ENCODE results near the gene F2.
A peak's percentile ranks its signal among the peaks of the same experiment; 100 is the strongest.
"Not testable (repeated sequence)": the region's sequence is repeated elsewhere in the genome, so short reads cannot be mapped to it uniquely, and the experiment has no call there.

Gene F2

GRCh38 chr11:46701078-46701654, 17.8 kb upstream of the F2 start:
- no peak for DNase-seq (ENCODE audit: low read depth in 2 of 2)
- no peak for TF ChIP-seq CTCF (IDR thresholded peaks at IDR 0.05; ENCODE audit: low read depth, low read length)
- H3K4me3 ChIP-seq (replicated peaks in 1 of 2; ENCODE audit: low read depth in 2 of 2, low read length in 2 of 2): peak overlapping the region; percentile 69 to 99

GRCh38 chr11:46705070-46705688, 13.8 kb upstream of the F2 start:
- no peak overlapping the region for H3K4me3 ChIP-seq (replicated peaks in 1 of 2; ENCODE audit: low read depth in 2 of 2, low read length in 2 of 2)
- no peak for TF ChIP-seq CTCF (IDR thresholded peaks at IDR 0.05; ENCODE audit: low read depth, low read length)
- no peak for DNase-seq (ENCODE audit: low read depth in 2 of 2)

- no peak for TF ChIP-seq CTCF (IDR thresholded peaks at IDR 0.05; ENCODE audit: low read depth, low read length)
- H3K4me3 ChIP-seq (replicated peaks in 1 of 2; ENCODE audit: low read depth in 2 of 2, low read length in 2 of 2): no peak overlapping the region
- DNase-seq (ENCODE audit: low read depth in 2 of 2): no peak
Measured at GRCh38 chr11:46706886-46707285, 12.1 kb upstream of the F2 start.

GRCh38 chr11:46709351-46709750, 9.7 kb upstream of the F2 start:
- not testable (repeated sequence) for H3K4me3 ChIP-seq (replicated peaks in 1 of 2; ENCODE audit: low read depth in 2 of 2, low read length in 2 of 2); DNase-seq (ENCODE audit: low read depth in 2 of 2)

- DNase-seq (ENCODE audit: low read depth in 2 of 2): peak; percentile 95 to 97
- no peak for TF ChIP-seq CTCF (IDR thresholded peaks at IDR 0.05; ENCODE audit: low read depth, low read length)
- H3K4me3 ChIP-seq (replicated peaks in 1 of 2; ENCODE audit: low read depth in 2 of 2, low read length in 2 of 2): no peak overlapping the region
Measured at GRCh38 chr11:46710821-46711269, 8.2 kb upstream of the F2 start.

GRCh38 chr11:46711303-46711702, 7.7 kb upstream of the F2 start:
- no peak for TF ChIP-seq CTCF (IDR thresholded peaks at IDR 0.05; ENCODE audit: low read depth, low read length)
- peak; percentile 29 to 57 for DNase-seq (ENCODE audit: low read depth in 2 of 2)

GRCh38 chr11:46712874-46713576, 6.0 kb upstream of the F2 start:
- TF ChIP-seq CTCF (IDR thresholded peaks at IDR 0.05; ENCODE audit: low read depth, low read length): no peak
- no peak overlapping the region for H3K4me3 ChIP-seq (replicated peaks in 1 of 2; ENCODE audit: low read depth in 2 of 2, low read length in 2 of 2)
- peak in 1 of 2 donors; percentile 26 for DNase-seq (ENCODE audit: low read depth in 2 of 2)

More at GRCh38 chr11:46711303-46711702, 7.7 kb upstream of the F2 start:
- H3K4me3 ChIP-seq (replicated peaks in 1 of 2; ENCODE audit: low read depth in 2 of 2, low read length in 2 of 2): no peak overlapping the region

- DNase-seq (ENCODE audit: low read depth in 2 of 2); H3K4me3 ChIP-seq (replicated peaks in 1 of 2; ENCODE audit: low read depth in 2 of 2, low read length in 2 of 2): not testable (repeated sequence)
Measured at GRCh38 chr11:46717825-46718154, 1.2 kb upstream of the F2 start.

Measured in cardiac fibroblast (primary cell).